NCI-H2081 (cell line): ENCODE measurements around the gene DGKQ.
"Not testable (repeated sequence)": the region's sequence is repeated elsewhere in the genome, so short reads cannot be mapped to it uniquely, and the experiment has no call there.

Experiments
- DNase-seq, 2 experiments: peaks; one replicate each; lab custom pipeline; 2025; lab: John Stamatoyannopoulos, UW

Gene DGKQ

GRCh38 chr4:976016-976415 lies 2.6 kb upstream of the DGKQ start:
- not testable (repeated sequence) for DNase-seq

DNA sequence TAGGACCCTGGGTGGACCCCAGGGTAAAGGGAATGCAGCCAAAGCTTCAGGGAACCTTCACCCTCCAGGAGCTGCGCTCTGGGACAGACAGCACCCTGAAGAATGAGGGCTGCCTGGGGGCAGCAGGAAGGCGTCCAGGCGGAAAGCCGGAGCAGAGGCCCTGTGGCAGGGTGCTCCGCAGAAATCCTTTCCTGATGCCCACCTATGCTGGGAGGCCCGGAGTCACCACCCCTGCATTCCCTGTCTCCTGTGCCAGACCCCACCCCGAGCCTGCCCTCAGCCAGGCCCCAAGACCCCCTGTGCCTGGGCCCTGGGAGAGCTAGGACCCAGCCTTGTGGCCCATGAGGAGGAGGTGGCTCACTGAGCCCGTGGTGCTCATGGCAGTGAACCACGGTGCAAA lies 1.3 kb upstream of the DGKQ start:
- DNase-seq: no peak

GRCh38 chr4:972651-973424 lies 531 bp downstream of the DGKQ start:
- no peak for DNase-seq

GRCh38 chr4:971666-972500 lies 1.5 kb downstream of the DGKQ start:
- DNase-seq: no peak

DNA sequence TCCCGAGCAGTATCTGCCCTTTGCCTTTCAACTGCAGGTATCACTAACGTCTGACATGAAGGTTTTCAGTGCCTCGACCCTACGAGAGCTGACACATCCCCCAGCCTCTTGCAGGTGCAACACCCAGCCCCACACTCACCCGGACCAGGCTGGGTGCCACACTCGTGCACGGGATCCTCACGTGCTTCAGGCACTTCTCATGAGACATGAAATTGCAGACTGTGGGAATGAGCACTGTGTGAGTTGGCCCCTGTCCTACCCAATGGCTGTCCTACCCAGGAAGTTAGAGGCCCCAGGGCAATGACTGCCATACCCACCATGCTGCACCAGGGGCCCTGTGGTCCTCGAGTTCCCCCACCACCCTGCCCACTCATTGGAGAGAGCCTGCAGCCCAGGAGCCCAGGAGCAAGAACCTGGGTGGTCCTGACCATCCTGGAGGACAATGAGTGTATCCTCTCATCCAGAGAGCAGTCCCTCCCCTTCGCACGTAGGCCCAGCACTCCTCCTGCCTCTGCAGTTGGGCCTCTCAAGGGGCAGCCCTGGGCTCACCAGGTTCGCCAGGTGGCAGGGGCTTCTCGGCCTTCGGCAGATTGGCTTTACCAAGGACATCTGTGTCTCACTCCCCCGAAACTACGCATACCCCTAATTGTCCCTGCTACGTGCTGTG lies 2.4 kb downstream of the DGKQ start:
- no peak for DNase-seq

GRCh38 chr4:970046-970745 lies 3.2 kb downstream of the DGKQ start:
- DNase-seq: no peak

DNA sequence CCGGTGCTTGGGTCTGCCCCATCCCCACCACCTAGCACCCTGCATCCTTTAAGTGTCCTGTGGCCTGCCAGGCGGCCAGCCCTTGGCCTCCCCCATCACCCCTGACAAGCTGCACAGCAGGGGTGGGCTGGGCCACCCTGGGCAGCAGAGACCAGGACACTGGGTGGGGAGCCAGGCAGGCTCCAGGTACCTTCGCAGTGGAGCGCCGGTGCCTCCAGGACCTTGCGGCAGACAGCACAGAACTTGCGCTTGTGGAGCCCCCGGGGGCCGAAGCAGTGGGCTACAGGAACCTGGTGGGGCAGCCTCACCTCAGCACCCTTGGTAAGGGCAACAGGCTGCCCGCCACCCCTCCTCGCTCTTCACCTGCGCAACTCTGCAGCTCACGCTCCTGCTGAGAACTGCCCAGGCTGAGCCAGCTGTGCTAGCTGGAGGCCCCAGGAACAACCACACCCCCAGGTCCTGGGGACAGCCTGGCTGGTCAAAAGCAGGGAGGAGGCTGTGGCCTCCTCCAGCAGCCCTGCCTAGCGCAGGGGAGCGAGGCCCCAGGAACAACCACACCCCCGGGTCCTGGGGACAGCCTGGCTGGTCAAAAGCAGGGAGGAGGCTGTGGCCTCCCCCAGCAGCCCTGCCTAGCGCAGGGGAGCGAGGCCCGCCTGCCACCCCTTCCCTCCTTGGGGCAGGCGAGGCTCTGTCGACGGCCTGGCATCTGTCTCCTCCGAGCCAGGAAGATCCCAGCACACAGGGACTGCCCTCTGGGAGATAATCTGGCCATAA lies 4.6 kb downstream of the DGKQ start:
- no peak for DNase-seq

GRCh38 chr4:968221-968620 lies 5.1 kb downstream of the DGKQ start:
- DNase-seq: peak in 1 of 2 experiments; percentile 38

DNA sequence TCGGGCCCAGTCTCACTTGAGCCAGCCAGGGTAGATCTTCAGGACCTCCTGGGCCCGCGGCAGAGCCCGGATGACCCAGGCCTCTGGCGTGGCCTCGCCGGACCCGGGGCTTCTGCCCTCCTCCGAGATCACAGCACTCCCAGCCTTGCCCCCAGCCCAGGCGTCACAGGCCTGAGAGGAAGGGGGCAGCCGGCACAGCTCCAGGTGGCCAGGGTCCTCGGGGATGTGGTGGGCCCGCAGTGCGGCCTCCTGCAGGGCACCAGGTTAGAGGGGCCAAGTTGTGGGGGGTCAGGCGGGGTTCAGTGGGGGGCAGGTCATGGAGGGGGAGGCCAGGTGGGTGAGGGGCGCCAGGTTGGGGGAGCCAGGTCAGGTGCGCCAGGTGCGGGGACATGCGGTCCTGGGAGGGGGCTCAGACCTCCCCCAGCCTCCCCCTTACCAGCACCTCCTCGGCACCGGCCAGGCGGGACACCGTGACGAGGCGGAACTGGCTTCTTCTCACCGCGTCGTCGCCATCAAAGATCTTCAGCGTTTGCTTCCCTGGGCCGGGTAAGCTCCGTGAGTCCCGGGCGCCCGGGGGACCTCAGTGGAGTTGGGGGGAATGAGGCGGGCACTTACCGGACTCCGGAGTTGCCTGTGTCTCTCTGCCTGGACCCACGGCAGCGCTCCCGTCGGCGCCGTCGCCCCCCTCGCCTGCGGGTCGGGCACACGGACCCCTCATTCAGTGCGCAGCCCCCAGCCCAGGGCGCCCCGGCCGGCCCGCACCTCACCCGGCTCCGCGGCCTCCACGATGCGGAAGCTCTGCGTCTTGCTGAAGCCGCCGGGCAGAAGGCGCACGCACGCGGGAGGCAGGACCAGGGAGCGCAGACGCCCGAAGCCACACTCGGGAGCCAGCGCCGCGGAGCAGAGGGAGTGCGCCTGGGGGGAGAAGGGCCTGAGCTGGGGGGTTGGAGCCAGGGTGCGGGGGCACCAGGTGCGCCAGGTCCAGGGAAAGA lies 6.0 kb downstream of the DGKQ start:
- DNase-seq: peak in 1 of 2 experiments; percentile 7

DNA sequence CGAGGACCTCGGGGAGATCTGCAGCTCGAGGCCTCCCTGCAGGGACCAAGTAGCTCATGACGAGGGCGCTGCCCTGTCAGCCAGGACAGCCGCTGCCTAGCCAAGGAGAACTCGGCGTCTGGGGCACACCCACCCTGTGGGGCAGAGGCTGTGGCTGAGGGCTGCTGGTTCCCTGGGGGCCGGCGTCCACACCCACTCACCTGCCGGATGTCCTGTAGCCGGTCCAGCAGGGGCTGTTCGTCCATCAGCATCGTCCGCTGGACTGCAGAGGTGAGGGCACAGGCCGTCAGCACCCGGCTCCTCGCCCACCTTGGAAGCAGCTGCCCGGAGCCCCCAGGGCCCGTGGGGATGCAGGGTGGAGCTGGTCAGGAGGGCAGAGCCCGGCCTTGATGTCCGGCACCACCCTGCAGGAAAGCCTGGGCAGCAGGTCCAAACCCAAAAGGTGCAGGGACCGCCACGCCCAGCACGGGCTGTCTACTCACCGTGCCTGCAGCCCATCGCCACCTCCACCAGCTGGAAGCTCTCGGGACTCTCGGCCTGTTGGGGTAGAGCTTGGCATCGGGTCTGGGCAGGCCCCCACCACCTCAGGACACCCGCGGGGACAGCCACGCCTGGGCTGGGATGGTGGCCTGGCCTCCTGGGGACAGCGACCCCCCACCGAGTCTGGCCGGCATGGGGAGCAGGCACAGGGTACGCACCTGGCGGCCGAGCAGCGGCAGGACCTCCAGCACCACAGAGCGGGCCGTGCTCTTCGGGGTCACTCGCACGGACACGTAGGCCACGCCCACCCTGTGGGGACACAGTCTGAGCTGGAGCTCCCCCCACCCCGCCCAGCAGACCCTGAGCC lies 6.9 kb downstream of the DGKQ start:
- DNase-seq: no peak

- no peak for DNase-seq
These were observed 7.6 kb downstream of the DGKQ start for GRCh38 chr4:965766-966134.

DNA sequence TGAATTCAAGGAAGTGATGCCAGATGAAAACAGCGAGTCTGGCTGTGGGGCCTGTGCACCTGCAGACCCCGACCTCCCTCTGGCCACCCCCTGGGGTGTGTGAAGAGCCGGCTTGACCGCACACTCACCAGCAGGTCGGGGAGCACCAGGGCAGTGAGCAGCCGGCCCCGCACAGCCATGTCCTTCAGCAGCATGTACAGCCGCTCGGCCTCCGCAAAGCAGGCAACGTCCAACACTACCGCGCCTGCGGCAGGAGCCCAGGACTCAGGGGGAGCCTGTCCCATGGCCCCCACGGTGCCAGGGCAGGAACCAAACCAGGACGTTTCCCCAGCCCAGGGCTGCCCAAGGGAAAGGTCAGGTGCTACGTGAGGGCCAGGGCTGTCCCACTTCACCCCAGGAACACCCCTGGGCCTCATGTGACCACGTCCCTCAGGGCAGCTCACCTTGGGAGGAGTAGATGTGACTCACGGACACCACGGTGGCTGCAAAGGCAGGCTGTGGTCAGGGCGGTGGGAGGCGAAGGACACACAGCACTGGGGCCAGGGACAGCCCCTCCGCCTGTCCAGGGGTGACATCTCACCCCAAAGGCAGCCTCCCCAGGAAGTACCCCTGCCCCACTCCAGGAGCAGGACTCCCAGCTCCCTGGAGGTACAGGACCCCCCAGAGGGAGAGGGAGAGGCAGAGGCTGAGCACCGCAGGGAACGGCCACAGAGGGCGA lies 8.2 kb downstream of the DGKQ start:
- no peak for DNase-seq

DNA sequence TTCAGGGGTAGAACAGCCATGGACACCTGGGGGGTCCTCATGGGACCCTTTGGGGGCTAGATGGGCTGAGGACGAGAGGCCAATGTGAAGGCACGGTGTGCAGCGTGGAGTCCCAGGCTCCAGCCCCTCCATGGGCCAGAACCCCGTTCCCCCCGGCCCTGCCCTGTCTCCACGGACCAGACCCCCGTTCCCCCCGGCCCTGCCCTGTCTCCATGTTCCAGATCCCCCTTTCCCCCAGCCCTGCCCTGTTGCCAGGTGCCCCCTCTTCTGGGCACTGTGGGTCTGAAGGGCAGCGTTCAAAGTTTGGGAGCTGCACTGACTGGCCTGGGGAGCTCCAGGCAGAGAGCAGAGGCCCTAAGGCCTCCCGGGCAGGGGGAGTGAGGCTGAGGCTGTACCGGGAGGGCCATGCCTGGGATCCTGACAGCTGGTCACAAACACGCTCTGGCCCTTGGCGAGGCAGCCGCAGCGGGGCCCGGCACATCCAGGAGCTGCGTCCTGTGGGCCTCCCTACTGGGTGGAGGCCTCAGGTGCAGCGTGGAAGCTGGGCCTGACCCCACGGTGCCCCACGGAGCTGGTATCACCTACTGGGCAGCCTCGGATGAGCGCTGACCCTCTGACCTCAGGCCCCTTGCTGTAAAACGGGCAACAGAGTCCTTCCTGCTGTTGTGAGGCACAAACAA lies 8.9 kb downstream of the DGKQ start:
- DNase-seq: no peak

- DNase-seq: no peak
These were observed 9.8 kb downstream of the DGKQ start for GRCh38 chr4:963276-964225.

- DNase-seq: peak; percentile 86 to 93
These were observed 10.8 kb downstream of the DGKQ start for GRCh38 chr4:962231-963208.
